Transverse colon (tissue), 4 donors: ENCODE results near the gene LARGE1.

ENCODE experiments used
- CTCF ChIP-seq, 5 experiments: fragments of 200-600 bp in 3 of 5; fragments of 450-650 bp in 2 of 5; sonication (generic) in 3 of 5; IDR thresholded peaks; 1 replicate in 2 of 5; 2 replicates in 3 of 5; pipeline ENCODE4 v1.5.1; 2016 to 2017; ENCODE audit warnings: antibody characterized with exemption in 5 of 5, inconsistent platforms in 3 of 5, mild to moderate bottlenecking in 2 of 5, moderate library complexity in 1 of 5
- EP300 ChIP-seq: sonication (generic); formaldehyde crosslinking; IDR thresholded peaks from one replicate; pipeline ENCODE4 v1.6.1; 2017; ENCODE audit warnings: antibody characterized with exemption, low read depth
- POLR2A ChIP-seq: fragments of 450-650 bp; IDR thresholded peaks from one replicate; pipeline ENCODE4 v1.6.1; 2016; ENCODE audit warnings: antibody characterized with exemption, mild to moderate bottlenecking, moderate library complexity
- POLR2AphosphoS5 ChIP-seq, 3 donors: sonication (generic); formaldehyde crosslinking; IDR thresholded peaks; one replicate each; pipeline ENCODE4 v1.6.1; 2016; ENCODE audit warnings: antibody characterized with exemption in 3 of 3

- no peak for TF ChIP-seq POLR2A
- no peak for TF ChIP-seq CTCF (IDR thresholded peaks at IDR 0.05)
- no peak for TF ChIP-seq POLR2AphosphoS5 (IDR thresholded peaks at IDR 0.05)
- no peak for TF ChIP-seq EP300
Observed at GRCh38 chr22:33920197-33920540, at the start of gene LARGE1.
